H1 (cell line): Measurements from ENCODE around the gene LCE3C.

Experiments used
- CHD1 ChIP-seq: IDR thresholded peaks from 2 replicates; pipeline ENCODE4 v1.6.1; 2012; ENCODE audit warnings: low read depth, low read length, improper control_type of control experiment
- EZH2 ChIP-seq: fragments of 200-600 bp; sonication (generic); IDR thresholded peaks from 2 replicates; pipeline ENCODE4 v1.7.1; 2012; ENCODE audit warnings: low read depth, mild to moderate bottlenecking, moderate library complexity, low read length, inconsistent platforms; ENCODE audit not compliant: severe bottlenecking
- NRF1 ChIP-seq: IDR thresholded peaks from 2 replicates; pipeline ENCODE4 v1.6.1; 2011; ENCODE audit warnings: mild to moderate bottlenecking, low read depth, low read length, improper control_type of control experiment
- POLR2A ChIP-seq, 2 experiments: IDR thresholded peaks; 1 replicate in 1 of 2; 2 replicates in 1 of 2; pipeline ENCODE4 v1.6.1; 2011; ENCODE audit warnings: low read depth in 2 of 2, low read length in 2 of 2, mild to moderate bottlenecking in 2 of 2; ENCODE audit errors: control extremely low read depth in 1 of 2
- POLR2AphosphoS5 ChIP-seq: IDR thresholded peaks from 2 replicates; pipeline ENCODE4 v1.6.1; 2011; ENCODE audit warnings: low read depth, low read length
- RAD21 ChIP-seq, 2 experiments: IDR thresholded peaks in 1 of 2; conservative IDR thresholded peaks in 1 of 2; 2 replicates each; pipeline ENCODE4 v1.6.1; 2011; ENCODE audit warnings: low read depth in 2 of 2, low read length in 2 of 2, improper control_type of control experiment in 1 of 2, inconsistent platforms in 1 of 2, mild to moderate bottlenecking in 1 of 2, moderate library complexity in 1 of 2
- TAF1 ChIP-seq: IDR thresholded peaks from 2 replicates; pipeline ENCODE4 v1.6.1; 2011; ENCODE audit warnings: mild to moderate bottlenecking, low read depth, low read length
- TF ChIP-seq, protein P1 (sequence below), 3 experiments: IDR thresholded peaks; 1 replicate in 2 of 3; 2 replicates in 1 of 3; pipeline versions ENCODE4 v1.5.1 to v1.6.1; 2011; ENCODE audit warnings: low read length in 3 of 3, mild to moderate bottlenecking in 3 of 3, inconsistent platforms in 2 of 3, low read depth in 1 of 3, moderate library complexity in 1 of 3; ENCODE audit not compliant: insufficient read depth in 1 of 3; ENCODE audit errors: control extremely low read depth in 1 of 3

DNA sequence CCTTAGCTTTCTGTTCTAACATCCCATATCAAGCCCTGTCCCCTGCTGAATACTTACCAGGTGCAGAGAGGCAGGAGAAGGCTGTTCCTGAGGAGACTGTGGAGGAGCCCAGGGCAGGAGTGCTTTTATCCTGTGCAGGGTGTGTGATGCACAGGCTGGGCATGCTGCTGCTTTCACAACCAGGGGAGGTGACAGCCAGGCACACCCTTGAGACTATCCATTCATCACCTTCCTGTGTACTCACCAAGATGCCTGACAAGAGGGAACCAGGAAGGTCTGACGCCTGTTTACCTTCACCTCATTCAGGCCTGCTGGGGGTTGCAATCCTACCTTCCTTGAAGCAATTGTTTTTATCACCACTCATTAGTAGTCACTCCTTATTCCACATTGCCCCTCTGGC is 33.4 kb upstream of the LCE3C start, which contains the start of gene LCE3E:
- no peak for TF ChIP-seq POLR2AphosphoS5
- no peak for TF ChIP-seq POLR2A (IDR thresholded peaks at IDR 0.05; ENCODE audit: control extremely low read depth in 1 of 2, low read depth in 2 of 2, low read length in 2 of 2)
- TF ChIP-seq, protein P1, sequence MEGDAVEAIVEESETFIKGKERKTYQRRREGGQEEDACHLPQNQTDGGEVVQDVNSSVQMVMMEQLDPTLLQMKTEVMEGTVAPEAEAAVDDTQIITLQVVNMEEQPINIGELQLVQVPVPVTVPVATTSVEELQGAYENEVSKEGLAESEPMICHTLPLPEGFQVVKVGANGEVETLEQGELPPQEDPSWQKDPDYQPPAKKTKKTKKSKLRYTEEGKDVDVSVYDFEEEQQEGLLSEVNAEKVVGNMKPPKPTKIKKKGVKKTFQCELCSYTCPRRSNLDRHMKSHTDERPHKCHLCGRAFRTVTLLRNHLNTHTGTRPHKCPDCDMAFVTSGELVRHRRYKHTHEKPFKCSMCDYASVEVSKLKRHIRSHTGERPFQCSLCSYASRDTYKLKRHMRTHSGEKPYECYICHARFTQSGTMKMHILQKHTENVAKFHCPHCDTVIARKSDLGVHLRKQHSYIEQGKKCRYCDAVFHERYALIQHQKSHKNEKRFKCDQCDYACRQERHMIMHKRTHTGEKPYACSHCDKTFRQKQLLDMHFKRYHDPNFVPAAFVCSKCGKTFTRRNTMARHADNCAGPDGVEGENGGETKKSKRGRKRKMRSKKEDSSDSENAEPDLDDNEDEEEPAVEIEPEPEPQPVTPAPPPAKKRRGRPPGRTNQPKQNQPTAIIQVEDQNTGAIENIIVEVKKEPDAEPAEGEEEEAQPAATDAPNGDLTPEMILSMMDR (IDR thresholded peaks at IDR 0.05; ENCODE audit: control extremely low read depth in 1 of 3, insufficient read depth in 1 of 3, low read depth in 1 of 3, low read length in 3 of 3) = no peak
- TF ChIP-seq NRF1 = no peak
- TF ChIP-seq EZH2 = no peak
- TF ChIP-seq CHD1 = no peak
- TF ChIP-seq RAD21 (IDR thresholded peaks at IDR 0.05 in 1 of 2, conservative IDR thresholded peaks at IDR 0.05 in 1 of 2; ENCODE audit: low read depth in 2 of 2, low read length in 2 of 2) = no peak
- no peak for TF ChIP-seq TAF1
